H9 (cell line): ENCODE results near the gene TTC33. TPM values are rescaled to one million over a fixed set of nuclear protein-coding genes. Genes with fewer than 3 reads are reported as not detected.

Source experiments
- DNase-seq: peaks from one replicate; pipeline ENCODE4 v3.0.0-alpha.2; 2017
- H2AFZ ChIP-seq: one replicate; pipeline ENCODE4 v1.6.1; 2013; ENCODE audit warnings: mild to moderate bottlenecking, low read length, control low read depth, moderate library complexity
- H2AK5ac ChIP-seq: 2 replicates; pipeline ENCODE4 v1.6.1; 2013; ENCODE audit warnings: low read length, control low read depth, mixed read lengths; ENCODE audit not compliant: insufficient read length
- H2BK120ac ChIP-seq: one replicate; pipeline ENCODE4 v1.6.1; 2013; ENCODE audit warnings: low read depth, mild to moderate bottlenecking, low read length, control low read depth, inconsistent platforms; ENCODE audit not compliant: poor library complexity, severe bottlenecking
- H2BK12ac ChIP-seq: 2 replicates; pipeline ENCODE4 v1.6.1; 2013; ENCODE audit warnings: low read length, control low read depth, mixed read lengths, low read depth; ENCODE audit not compliant: insufficient read length
- H2BK15ac ChIP-seq: 2 replicates; pipeline ENCODE4 v1.6.1; 2013; ENCODE audit warnings: low read depth, low read length, control low read depth
- H2BK20ac ChIP-seq: one replicate; pipeline ENCODE4 v1.6.1; 2013; ENCODE audit warnings: low read depth, mild to moderate bottlenecking, low read length, control low read depth, inconsistent platforms; ENCODE audit not compliant: poor library complexity, severe bottlenecking
- H2BK5ac ChIP-seq: 2 replicates; pipeline ENCODE4 v1.6.1; 2013; ENCODE audit warnings: low read length, control low read depth, mixed read lengths; ENCODE audit not compliant: insufficient read length
- H3K14ac ChIP-seq: 2 replicates; pipeline ENCODE4 v1.6.1; 2013; ENCODE audit warnings: low read length, control low read depth; ENCODE audit not compliant: insufficient read depth
- H3K18ac ChIP-seq: 2 replicates; pipeline ENCODE4 v1.6.1; 2013; ENCODE audit warnings: low read depth, mild to moderate bottlenecking, mixed read lengths, low read length, control low read depth; ENCODE audit not compliant: insufficient read length
- H3K23ac ChIP-seq: 2 replicates; pipeline ENCODE4 v1.6.1; 2013; ENCODE audit warnings: low read length, control low read depth, mixed read lengths, low read depth; ENCODE audit not compliant: insufficient read length
- H3K23me2 ChIP-seq: 2 replicates; pipeline ENCODE4 v1.6.1; 2013; ENCODE audit warnings: low read depth, mild to moderate bottlenecking, mixed read lengths, low read length, control low read depth; ENCODE audit not compliant: insufficient read length, poor library complexity, severe bottlenecking
- H3K27ac ChIP-seq: 2 replicates; pipeline ENCODE4 v1.5.1; 2013; ENCODE audit warnings: low read length, control low read depth, mixed read lengths, low read depth; ENCODE audit not compliant: insufficient read length
- H3K27me3 ChIP-seq: 2 replicates; pipeline ENCODE4 v1.6.1; 2013; ENCODE audit warnings: low read length, control low read depth, inconsistent platforms; ENCODE audit not compliant: insufficient read depth
- H3K4ac ChIP-seq: 2 replicates; pipeline ENCODE4 v1.6.1; 2013; ENCODE audit warnings: low read depth, mild to moderate bottlenecking, control low read depth, inconsistent platforms, low read length, moderate library complexity
- H3K4me1 ChIP-seq: 2 replicates; pipeline ENCODE4 v1.6.1; 2013; ENCODE audit warnings: low read length, control low read depth, inconsistent platforms; ENCODE audit not compliant: insufficient read depth
- H3K4me2 ChIP-seq: 2 replicates; pipeline ENCODE4 v1.6.1; 2013; ENCODE audit warnings: low read length, control low read depth, mixed read lengths; ENCODE audit not compliant: insufficient read length, insufficient read depth
- H3K56ac ChIP-seq: 2 replicates; pipeline ENCODE4 v1.6.1; 2013; ENCODE audit warnings: low read depth, mild to moderate bottlenecking, mixed read lengths, low read length, control low read depth; ENCODE audit not compliant: insufficient read length
- H3K79me1 ChIP-seq: 2 replicates; pipeline ENCODE4 v1.6.1; 2013; ENCODE audit warnings: low read depth, mild to moderate bottlenecking, moderate library complexity, low read length, control low read depth, inconsistent platforms; ENCODE audit not compliant: insufficient read depth, poor library complexity, severe bottlenecking
- H3K79me2 ChIP-seq: 2 replicates; pipeline ENCODE4 v1.6.1; 2013; ENCODE audit warnings: low read length, control low read depth, inconsistent platforms; ENCODE audit not compliant: insufficient read depth
- H3K9ac ChIP-seq: 2 replicates; pipeline ENCODE4 v1.6.1; 2013; ENCODE audit warnings: low read length, control low read depth, mixed read lengths; ENCODE audit not compliant: insufficient read length; ENCODE audit errors: extremely low read depth
- H3K9me3 ChIP-seq: one replicate; pipeline ENCODE4 v1.6.1; 2013; ENCODE audit warnings: low read depth, low read length, inconsistent platforms; ENCODE audit not compliant: control insufficient read depth
- H3T11ph ChIP-seq: one replicate; pipeline ENCODE4 v1.6.1; 2013; ENCODE audit warnings: mild to moderate bottlenecking, low read length, control low read depth, inconsistent platforms
- H4K20me1 ChIP-seq: one replicate; pipeline ENCODE4 v1.6.1; 2013; ENCODE audit not compliant: control insufficient read depth, insufficient read length, insufficient read depth
- H4K5ac ChIP-seq: 2 replicates; pipeline ENCODE4 v1.6.1; 2013; ENCODE audit warnings: low read depth, mild to moderate bottlenecking, mixed read lengths, low read length, control low read depth; ENCODE audit not compliant: insufficient read length
- H4K8ac ChIP-seq: replicated peaks from 2 replicates; pipeline ENCODE4 v1.6.1; 2013; ENCODE audit warnings: low read length, control low read depth, mixed read lengths, low read depth; ENCODE audit not compliant: insufficient read length
- H4K91ac ChIP-seq: 2 replicates; pipeline ENCODE4 v1.6.1; 2013; ENCODE audit warnings: low read depth, mild to moderate bottlenecking, moderate library complexity, mixed read lengths, low read length, control low read depth; ENCODE audit not compliant: insufficient read length
- H3K27ac Mint-ChIP-seq, 3 experiments: 2 replicates in 2 of 3; 3 replicates in 1 of 3; pipeline ENCODE4 v1.8.0; 2020 to 2021; ENCODE audit warnings: mixed read lengths in 3 of 3, mild to moderate bottlenecking in 1 of 3, moderate library complexity in 1 of 3
- H3K27me3 Mint-ChIP-seq: 2 replicates; pipeline ENCODE4 v1.8.0; 2021; ENCODE audit warnings: low read depth, mild to moderate bottlenecking, moderate library complexity, mixed read lengths
- H3K36me3 Mint-ChIP-seq, 3 experiments: 2 replicates in 2 of 3; 3 replicates in 1 of 3; pipeline ENCODE4 v1.8.0; 2020 to 2021; ENCODE audit warnings: low read depth in 3 of 3, mixed read lengths in 3 of 3; ENCODE audit not compliant: insufficient read depth in 1 of 3
- H3K4me1 Mint-ChIP-seq, 2 experiments: 2 replicates each; pipeline ENCODE4 v1.8.0; 2020; ENCODE audit warnings: mixed read lengths in 2 of 2
- H3K4me3 Mint-ChIP-seq, 2 experiments: 2 replicates in 1 of 2; 3 replicates in 1 of 2; pipeline ENCODE4 v1.8.0; 2020 to 2021; ENCODE audit warnings: mild to moderate bottlenecking in 2 of 2, mixed read lengths in 2 of 2, moderate library complexity in 1 of 2
- H3K9me3 Mint-ChIP-seq, 2 experiments: 2 replicates in 1 of 2; 3 replicates in 1 of 2; pipeline ENCODE4 v1.8.0; 2020; ENCODE audit warnings: mild to moderate bottlenecking in 2 of 2, mixed read lengths in 2 of 2, moderate library complexity in 1 of 2
- total RNA-seq: library from RNA; stranded (reverse); gene quantifications from 2 replicates; pipeline ENCODE4 v1.2.1, GENCODE V29; 2021
- TF ChIP-seq, protein P1 (sequence below): fragments of 200-600 bp; sonication (generic); conservative IDR thresholded peaks from 3 replicates; pipeline ENCODE4 v1.8.0; 2021; ENCODE audit warnings: antibody characterized with exemption, mild to moderate bottlenecking

TTC33 gene
- total RNA-seq, 1 experiment from 2014 or later, result 7.3 TPM

DNA sequence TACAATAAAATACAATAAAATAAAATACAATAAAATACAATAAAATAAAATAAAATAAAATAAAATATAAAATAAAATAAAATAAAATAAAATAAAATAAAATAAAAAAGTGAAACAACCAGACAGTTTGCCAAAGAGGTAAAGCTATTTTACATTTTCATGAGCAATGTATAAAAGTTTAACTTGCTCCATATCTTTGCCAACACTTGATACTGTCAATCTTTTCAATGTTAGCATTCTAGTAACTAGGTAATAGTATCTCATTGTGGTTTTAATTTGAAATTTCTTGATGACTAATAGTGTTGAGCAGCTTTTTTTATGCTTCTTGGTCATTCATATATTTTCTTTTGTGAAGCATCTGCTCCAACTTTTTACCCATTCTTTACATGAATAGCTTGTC, 17.3 kb downstream of the TTC33 start:
- Histone ChIP-seq H3K23me2 (no peaks in the 10 kb centered on the region), H2AK5ac (no peak overlapping the region), H3K56ac (no peak overlapping the region), H3K4me1 (no peaks in the 10 kb centered on the region), H2BK120ac (no peak overlapping the region), H2AFZ (no peak overlapping the region), H2BK12ac (no peak overlapping the region), H4K20me1 (no peaks in the 10 kb centered on the region), H3K9ac (no peak overlapping the region), H2BK15ac (no peak overlapping the region), H3K27ac (no peak overlapping the region), H3K4me2 (no peak overlapping the region), H4K8ac (no peak overlapping the region), H3T11ph (no peak overlapping the region), H3K79me2 (0 out of 2 replicates have a peak, but pooled peaks cover 1% of the 10 kb centered on the region), H3K23ac (no peak overlapping the region), H3K18ac (no peak overlapping the region), H2BK5ac (no peak overlapping the region), H2BK20ac (no peak overlapping the region), H3K27me3 (no peaks in the 10 kb centered on the region), H3K4ac (no peak overlapping the region), H4K91ac (no peak overlapping the region), H3K14ac (no peak overlapping the region), H3K9me3 (no peaks in the 10 kb centered on the region), H3K79me1 (no peaks in the 10 kb centered on the region), H4K5ac (no peak overlapping the region)
- TF ChIP-seq, protein P1, sequence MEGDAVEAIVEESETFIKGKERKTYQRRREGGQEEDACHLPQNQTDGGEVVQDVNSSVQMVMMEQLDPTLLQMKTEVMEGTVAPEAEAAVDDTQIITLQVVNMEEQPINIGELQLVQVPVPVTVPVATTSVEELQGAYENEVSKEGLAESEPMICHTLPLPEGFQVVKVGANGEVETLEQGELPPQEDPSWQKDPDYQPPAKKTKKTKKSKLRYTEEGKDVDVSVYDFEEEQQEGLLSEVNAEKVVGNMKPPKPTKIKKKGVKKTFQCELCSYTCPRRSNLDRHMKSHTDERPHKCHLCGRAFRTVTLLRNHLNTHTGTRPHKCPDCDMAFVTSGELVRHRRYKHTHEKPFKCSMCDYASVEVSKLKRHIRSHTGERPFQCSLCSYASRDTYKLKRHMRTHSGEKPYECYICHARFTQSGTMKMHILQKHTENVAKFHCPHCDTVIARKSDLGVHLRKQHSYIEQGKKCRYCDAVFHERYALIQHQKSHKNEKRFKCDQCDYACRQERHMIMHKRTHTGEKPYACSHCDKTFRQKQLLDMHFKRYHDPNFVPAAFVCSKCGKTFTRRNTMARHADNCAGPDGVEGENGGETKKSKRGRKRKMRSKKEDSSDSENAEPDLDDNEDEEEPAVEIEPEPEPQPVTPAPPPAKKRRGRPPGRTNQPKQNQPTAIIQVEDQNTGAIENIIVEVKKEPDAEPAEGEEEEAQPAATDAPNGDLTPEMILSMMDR, result no peak
- Mint-ChIP-seq H3K36me3 (peaks cover 6 to 17% (median 9%) of the 10 kb centered on the region in 3 experiments; a peak in 6 of 7 replicates), H3K9me3 (no peaks in the 10 kb centered on the region), H3K27me3 (no peaks in the 10 kb centered on the region), H3K27ac (no peak overlapping the region), H3K4me3 (no peak overlapping the region), H3K4me1 (no peaks in the 10 kb centered on the region)
- no peak for DNase-seq
